ENCODE results near the gene KCNA2.

- TF ChIP-seq CTCF (conservative IDR thresholded peaks at IDR 0.05) (no peak), ZFX (IDR thresholded peaks at IDR 0.05) (no peak)
These were observed 21.6 kb upstream of the KCNA2 start for GRCh38 chr1:110627764-110628163.

Data from C4-2B (cell line).